ENCODE measurements around the gene LMLN. TPM values are rescaled to one million over a fixed set of nuclear protein-coding genes. Genes with fewer than 3 reads are reported as not detected.

The LMLN gene
- total and polyA plus RNA-seq, 2 of the 8 experiments (the other 6 are each of a cell fraction or from before 2014, with no cell fraction given), result 3.9 to 5.0 TPM

- Histone ChIP-seq H2BK5ac (ENCODE audit: low read depth, low read length) (no peak overlapping the region), H2BK120ac (replicated peaks; ENCODE audit: low read depth, low read length) (no peak overlapping the region), H3K79me2 (ENCODE audit: control insufficient read depth in 1 of 2, insufficient read depth in 2 of 2, low read length in 2 of 2) (no peaks in the 10 kb centered on the region), H3K23ac (ENCODE audit: insufficient read length) (no peak overlapping the region), H4K8ac (ENCODE audit: extremely low read depth, insufficient read depth, low read length) (no peak overlapping the region), H3K56ac (replicated peaks; ENCODE audit: insufficient read length, low read depth, low read length) (no peak overlapping the region), H3K27me3 (replicated peaks in 1 of 4; ENCODE audit: control insufficient read depth in 3 of 4, extremely low read depth in 1 of 4, insufficient read depth in 3 of 4, low read length in 3 of 4) (no peaks in the 10 kb centered on the region), H4K20me1 (replicated peaks in 1 of 2; ENCODE audit: control insufficient read depth in 1 of 2, insufficient read depth in 2 of 2, low read length in 2 of 2) (no peaks in the 10 kb centered on the region), H3K18ac (ENCODE audit: extremely low read depth, low read length) (no peak overlapping the region), H3K27ac (ENCODE audit: low read depth, low read length) (no peak overlapping the region), H3K4me3 (ENCODE audit: extremely low read depth in 1 of 4, insufficient read depth in 2 of 4, low read depth in 3 of 4, low read length in 4 of 4) (no peak overlapping the region), H3K4me2 (ENCODE audit: insufficient read depth in 1 of 2, low read depth in 2 of 2, low read length in 2 of 2) (no peak overlapping the region), H4K91ac (replicated peaks; ENCODE audit: insufficient read length, low read length) (no peak overlapping the region), H3K14ac (ENCODE audit: insufficient read length) (no peak overlapping the region), H2BK15ac (ENCODE audit: low read length) (no peak overlapping the region), H3K36me3 (ENCODE audit: control insufficient read depth in 2 of 4, insufficient read depth in 4 of 4, low read length in 3 of 4) (no peaks in the 10 kb centered on the region), H3K4me1 (replicated peaks in 1 of 4; ENCODE audit: control insufficient read depth in 3 of 4, insufficient read depth in 4 of 4, low read length in 3 of 4) (no peaks in the 10 kb centered on the region), H3K79me1 (ENCODE audit: low read depth, low read length) (no peaks in the 10 kb centered on the region), H3K9me3 (ENCODE audit: insufficient read depth in 2 of 2, low read depth in 1 of 2, low read length in 1 of 2) (peaks cover 3 to 6% of the 10 kb centered on the region in 2 experiments; a peak in 2 of 4 replicates), H2AFZ (ENCODE audit: low read length) (no peak overlapping the region), H4K5ac (ENCODE audit: insufficient read length, low read depth, low read length) (no peak overlapping the region), H3K23me2 (ENCODE audit: low read depth, low read length) (no peaks in the 10 kb centered on the region), H3K4ac (replicated peaks; ENCODE audit: insufficient read length, low read depth, low read length) (no peak overlapping the region), H2AK5ac (ENCODE audit: low read depth, low read length) (no peak overlapping the region), H2BK12ac (ENCODE audit: low read depth, low read length) (no peak overlapping the region), H2BK20ac (ENCODE audit: low read length) (no peak overlapping the region), H3K9ac (replicated peaks in 1 of 4; ENCODE audit: extremely low read depth in 1 of 4, low read depth in 3 of 4, low read length in 3 of 4) (no peak overlapping the region)
- WGBS, 2 experiments (ENCODE audit: extremely low coverage in 1 of 2, insufficient coverage in 1 of 2, insufficient read length in 1 of 2, insufficient replicate concordance in 2 of 2, low coverage in 1 of 2, low lambda C conversion rate in 2 of 2, missing lambda C conversion rate in 1 of 2), result 100% methylated on average over 1 of the region's 1 CpG; no CpG with 5 or more reads in 1 of the 2 experiments
- ChIA-PET POLR2A (ENCODE audit: partially characterized antibody) (no interaction called here), CTCF (ENCODE audit: partially characterized antibody) (no interaction called here)
- DNase-seq (ENCODE audit: low read depth in 1 of 2, low spot score in 2 of 2) (no peak), FAIRE-seq (no peak)
- TF ChIP-seq CBX5 (IDR thresholded peaks at IDR 0.05; ENCODE audit: low read depth, low read length) (no peak), SUZ12 (IDR thresholded peaks at IDR 0.05; ENCODE audit: low read length) (no peak)
Measured at GRCh38 chr3:197974016-197974415, 14.0 kb downstream of the LMLN start.

Measured in H1 (cell line).